HT1080 (cell line): ENCODE data around the gene A3GALT2. TPM values are rescaled to one million over a fixed set of nuclear protein-coding genes. Genes with fewer than 3 reads are reported as not detected.
A peak's percentile ranks its signal among the peaks of the same experiment; 100 is the strongest.

ENCODE experiments used
- DNase-seq: peaks from one replicate; pipeline ENCODE4 v3.0.0-alpha.2; 2015; ENCODE audit warnings: low read depth
- total RNA-seq: library from RNA; depleted of rRNA; stranded (reverse); fragments of >200 nt; shearing (Covaris generic); gene quantifications from 2 replicates; pipeline ENCODE4 v1.2.3, GENCODE V29; 2014

A3GALT2 gene
- total RNA-seq, 1 experiment from 2014 or later, result not detected

- no peak for DNase-seq
Measured at GRCh38 chr1:33350611-33351280, 29.8 kb upstream of the A3GALT2 start.

GRCh38 chr1:33349778-33350610 lies 29.1 kb upstream of the A3GALT2 start:
- DNase-seq, result peak; percentile 75

GRCh38 chr1:33349081-33349759 lies 28.3 kb upstream of the A3GALT2 start:
- peak; percentile 51 for DNase-seq

- peak; percentile 40 for DNase-seq
Measured at GRCh38 chr1:33348676-33349080, 27.8 kb upstream of the A3GALT2 start.

DNA sequence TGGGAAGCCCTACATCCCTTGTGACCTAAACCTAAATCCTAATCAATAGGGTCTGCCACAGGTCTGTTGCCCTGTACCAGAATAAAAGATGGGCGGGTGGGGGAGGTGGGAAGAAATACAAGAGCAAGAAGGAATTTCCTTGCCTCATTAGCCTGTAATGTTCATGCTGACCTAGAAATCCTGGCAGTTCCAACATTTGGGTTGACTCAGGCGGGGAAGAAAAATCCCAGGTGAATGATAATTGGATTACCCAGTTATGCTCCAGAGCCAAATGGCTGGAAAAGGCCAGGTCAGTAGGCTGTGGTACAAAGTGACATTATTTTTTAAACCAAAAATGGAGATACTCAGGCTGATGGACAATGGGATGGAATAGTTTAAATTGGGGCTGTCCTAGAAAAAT lies 27.3 kb upstream of the A3GALT2 start:
- DNase-seq, result peak; percentile 42

DNA sequence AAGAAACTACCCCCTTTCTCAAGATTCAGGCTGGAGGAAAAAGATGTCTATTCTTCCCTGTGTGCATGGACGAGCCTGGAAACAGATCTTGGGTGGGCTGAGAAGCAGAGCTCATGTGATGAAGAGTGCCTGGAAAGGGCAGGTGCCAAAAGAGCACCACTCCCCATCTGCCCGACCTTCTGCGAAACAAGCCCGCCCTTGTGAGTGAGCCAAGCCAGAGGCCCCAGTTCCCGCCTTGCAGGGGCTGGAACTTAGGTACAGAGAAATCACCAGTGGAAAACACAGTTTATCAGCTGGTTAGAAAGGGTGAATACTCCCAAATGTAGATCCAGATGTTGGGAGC lies 26.7 kb upstream of the A3GALT2 start:
- DNase-seq, result peak; percentile 71

GRCh38 chr1:33346927-33347649 lies 26.2 kb upstream of the A3GALT2 start:
- peak; percentile 99 for DNase-seq

GRCh38 chr1:33346533-33346926 lies 25.6 kb upstream of the A3GALT2 start:
- DNase-seq, result no peak

DNA sequence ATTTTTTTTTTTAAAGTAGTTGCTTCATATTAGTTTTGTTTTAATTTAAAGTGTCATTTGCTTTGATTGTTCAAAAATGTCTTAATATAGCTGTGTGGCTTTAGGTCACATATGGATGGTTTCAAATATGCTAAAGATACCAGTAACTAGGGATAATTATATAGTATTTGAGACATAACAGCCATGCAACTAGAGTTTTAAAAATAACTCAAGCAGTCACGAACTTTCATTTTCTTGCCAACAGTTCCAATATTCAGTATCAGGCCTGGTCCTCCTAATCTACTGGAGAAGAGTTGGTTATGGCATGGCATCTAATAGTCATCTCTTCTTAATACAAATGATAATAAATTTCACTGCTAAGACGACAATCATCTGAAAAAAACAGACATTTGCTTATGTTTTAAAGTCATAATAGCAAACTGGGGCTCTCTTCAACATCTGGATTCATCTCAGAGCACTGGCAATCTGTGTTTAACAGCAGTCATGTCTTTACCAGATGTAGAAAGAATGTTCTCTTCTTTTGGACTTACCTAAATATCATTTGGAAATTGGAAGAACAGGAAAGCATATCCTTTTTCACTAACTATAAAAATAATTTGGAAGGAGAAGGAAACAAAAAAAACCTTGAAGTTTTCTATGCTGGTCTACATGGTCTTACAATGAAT lies 24.1 kb upstream of the A3GALT2 start:
- no peak for DNase-seq

GRCh38 chr1:33343539-33343938 lies 22.6 kb upstream of the A3GALT2 start:
- no peak for DNase-seq

DNA sequence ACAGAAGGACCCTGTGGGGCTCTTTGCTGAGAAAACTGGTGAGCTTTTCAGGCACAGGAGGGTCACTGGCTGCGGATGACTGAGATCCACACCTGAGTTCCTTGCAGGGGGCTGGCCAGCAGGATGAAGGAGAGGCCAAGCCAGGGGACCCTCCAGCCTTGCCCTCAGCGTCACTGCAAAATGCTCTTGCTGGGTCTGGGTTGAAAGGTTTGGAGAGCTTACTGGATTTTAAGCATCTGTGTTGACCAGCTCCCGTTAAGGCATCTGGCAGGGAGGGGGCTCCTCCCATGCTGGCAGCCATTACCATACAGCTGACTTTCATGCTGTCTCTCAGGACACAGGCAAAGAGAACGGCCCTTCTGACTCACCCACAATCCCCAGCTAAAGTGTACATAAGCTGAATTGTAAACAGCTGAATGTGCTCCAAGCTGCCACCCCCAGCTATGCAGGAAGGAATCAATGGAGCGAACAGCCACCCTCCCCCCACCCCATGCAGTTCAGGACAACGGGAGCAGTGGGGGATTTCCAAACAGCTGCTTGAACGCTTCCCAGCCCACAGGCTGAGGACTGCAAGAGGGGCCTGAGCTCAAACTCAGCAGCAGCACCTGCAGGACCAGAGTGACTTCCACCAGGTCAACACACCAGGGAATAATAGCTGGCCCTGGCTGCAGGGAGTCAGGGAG lies 21.3 kb upstream of the A3GALT2 start:
- peak; percentile 95 for DNase-seq

GRCh38 chr1:33341190-33341589 lies 20.3 kb upstream of the A3GALT2 start:
- no peak for DNase-seq

GRCh38 chr1:33339413-33339812 lies 18.5 kb upstream of the A3GALT2 start:
- DNase-seq, result no peak

DNA sequence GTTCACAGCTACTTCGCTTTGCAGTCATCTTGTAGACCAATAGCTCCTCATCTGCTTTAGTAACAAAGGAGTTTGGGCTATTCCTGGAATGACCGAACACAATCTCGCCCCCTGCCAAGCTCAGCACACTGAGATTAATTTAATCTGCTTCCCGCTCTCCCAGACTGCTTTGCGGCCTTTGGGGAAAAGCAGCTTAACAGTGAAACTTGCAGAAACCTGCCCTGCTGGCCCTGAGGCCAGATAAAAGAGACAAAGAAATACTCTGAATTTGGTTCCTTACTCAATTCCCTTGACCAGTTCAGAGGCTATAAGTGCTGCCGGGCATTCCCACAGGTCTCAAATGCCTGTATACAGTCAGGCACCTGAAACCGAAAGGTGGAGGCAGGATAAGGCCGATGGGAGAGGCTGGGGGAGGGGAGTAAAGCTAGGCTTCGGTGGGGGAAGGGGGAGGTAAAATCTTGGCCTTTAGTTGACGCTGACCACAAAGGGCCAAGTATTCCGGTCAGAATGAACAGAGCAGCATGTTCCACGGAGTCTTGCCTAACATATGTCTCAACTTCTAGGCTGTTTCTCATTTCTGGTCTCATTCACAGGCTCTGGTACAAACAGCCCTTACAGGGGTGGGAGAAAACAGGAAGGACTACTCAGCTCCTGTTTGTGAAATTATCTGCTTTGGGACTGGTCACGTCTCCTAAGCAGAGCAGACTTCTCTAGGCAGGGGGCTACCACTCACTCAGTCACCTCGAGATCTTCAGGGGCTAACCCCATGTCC lies 17.7 kb upstream of the A3GALT2 start:
- DNase-seq, result no peak

DNA sequence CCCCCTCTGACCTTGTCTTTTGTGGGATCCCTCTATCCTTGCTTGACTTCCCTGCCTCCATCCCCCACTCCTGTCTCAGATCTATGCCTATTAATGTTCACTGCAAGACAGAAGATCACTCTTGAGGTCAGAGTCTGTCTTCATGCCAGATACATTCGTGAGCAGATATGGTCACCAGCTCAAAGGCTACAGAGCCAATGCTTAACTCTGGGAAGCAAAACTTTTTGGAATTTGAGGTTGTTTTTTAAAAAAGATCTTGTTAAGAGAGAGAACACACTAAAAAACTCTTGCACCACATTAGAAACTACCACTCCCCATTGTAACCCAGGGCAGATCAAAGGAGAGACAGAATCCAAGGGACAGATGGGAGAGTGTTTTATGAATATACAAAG lies 17.1 kb upstream of the A3GALT2 start:
- DNase-seq, result no peak

GRCh38 chr1:33337441-33337840 lies 16.5 kb upstream of the A3GALT2 start:
- no peak for DNase-seq

DNA sequence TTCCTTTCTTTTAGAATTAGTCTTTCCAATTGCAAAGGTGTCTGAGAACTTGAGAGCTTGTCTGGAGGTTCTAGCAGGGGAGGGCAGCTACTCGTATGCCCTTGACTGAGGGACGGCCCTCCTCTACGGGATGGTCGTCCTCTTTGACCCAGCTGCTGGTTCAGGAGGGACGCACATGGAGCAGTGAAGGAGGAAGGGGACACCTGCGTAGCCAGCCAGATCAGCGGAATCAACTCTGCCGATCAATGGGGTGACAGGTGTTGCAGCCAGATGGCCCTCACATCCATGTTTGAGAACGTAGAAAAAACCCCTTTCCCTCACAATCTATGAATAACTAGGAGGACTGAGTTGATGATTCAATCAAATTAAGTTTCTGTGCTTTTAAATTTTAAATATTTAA lies 15.7 kb upstream of the A3GALT2 start:
- DNase-seq, result no peak

DNA sequence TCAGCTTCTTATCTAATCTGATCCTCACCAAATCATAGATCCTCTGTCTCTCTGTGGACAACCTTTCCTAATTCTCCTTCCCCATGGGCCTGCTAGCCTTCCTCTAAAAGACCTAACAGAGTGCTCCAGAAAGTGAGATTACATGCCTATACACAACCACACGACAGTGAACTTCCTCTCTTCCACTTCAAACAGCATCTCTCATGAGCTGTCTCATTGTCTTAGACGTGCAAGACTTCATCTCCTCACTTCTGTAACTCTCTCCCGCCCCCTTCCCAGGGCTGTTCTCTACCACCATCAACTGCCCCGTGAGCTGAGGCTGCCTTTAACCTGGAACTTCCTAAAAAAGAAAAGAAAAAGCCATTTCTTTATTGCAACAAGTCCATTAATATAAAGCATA lies 14.1 kb upstream of the A3GALT2 start:
- DNase-seq, result no peak

DNA sequence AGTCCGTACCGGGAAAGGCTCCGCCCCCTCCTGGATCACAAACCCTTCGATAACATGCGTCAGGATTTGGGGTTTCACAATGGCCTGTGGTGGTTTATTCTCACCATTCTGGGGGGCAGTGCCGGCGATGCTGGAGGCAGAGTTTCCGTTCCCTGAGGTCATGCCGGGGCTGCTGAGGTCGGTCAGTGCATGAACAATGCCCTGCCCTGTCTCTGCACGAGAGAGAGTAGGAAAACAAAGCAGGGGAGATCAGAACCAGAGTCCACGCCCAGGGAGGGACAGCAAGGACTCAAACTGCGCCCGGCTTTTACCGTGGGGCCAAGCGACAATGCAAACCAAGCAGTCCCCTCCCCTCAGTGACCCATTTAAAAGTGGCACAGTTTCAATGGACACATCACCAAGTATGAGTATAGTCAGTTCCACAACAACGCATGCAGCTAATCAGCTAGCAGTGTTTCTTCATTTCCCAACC lies 13.2 kb upstream of the A3GALT2 start:
- no peak for DNase-seq

DNA sequence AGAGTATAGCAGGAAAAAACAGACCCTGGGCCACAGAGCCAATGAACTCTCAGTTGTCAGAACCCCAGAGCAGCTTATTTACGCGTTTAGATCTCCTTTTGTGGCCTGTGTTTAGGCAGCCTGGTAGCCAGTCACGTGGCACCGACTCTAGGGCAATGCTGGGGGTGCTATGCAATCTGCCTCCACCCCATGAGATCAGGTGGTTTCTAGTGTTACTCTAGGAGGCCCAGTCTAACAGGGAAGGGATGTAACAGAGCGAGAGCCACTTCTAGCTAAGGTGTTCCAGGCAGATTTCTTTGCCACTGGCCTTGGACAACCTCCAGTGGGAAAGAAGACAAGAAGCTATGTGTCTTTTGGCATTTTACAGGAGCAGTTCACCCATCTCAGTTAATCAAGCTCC lies 12.0 kb upstream of the A3GALT2 start:
- DNase-seq, result no peak
